HG02610 (cell line): Measurements from ENCODE around the gene DOCK9.

Source experiments
- ATAC-seq: cut with Tn5 transposase; IDR thresholded peaks from one replicate; pipeline ENCODE4 v1.9.1; 2021; ENCODE audit warnings: mild to moderate bottlenecking, moderate library complexity; ENCODE audit not compliant: unreplicated experiment

The DOCK9 gene

DNA sequence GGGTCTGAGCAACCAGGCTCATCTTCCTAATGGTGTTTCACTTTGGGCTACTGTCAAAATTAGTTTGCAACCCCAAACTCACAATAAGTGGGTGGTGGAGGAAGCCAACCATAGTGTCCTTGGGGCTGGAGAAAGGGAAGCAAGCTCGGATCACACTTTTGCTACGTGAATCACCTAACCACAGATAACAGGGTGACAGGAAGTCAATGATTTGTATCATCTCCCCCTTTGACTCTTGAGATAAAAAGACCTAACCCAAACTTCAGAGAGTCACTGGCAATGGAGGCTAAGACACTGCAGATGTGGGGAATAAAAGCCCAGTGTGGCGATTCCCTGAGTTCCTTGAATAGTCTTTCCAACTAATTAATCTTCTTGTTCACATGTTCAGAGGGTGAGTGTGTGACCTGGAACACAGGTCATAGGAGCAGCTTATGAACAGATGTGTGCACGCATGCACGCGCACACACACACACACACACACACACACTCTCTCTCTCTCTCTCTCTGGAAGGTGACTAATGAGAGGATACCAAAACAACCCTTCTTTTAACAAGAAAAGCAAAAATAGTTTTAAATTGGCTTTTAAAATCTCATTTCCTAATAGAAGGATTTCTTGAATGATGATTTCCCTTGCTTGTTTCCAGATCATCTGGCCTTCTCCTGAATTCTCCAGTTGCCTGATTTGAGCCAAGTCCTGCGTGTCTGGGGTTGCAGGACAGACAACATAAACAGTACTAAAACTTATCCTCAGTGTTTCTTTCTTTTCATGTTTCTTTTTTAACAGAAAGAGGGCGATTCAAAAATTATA, 21.2 kb upstream of the DOCK9 start:
- ATAC-seq: peak; percentile 62

DNA sequence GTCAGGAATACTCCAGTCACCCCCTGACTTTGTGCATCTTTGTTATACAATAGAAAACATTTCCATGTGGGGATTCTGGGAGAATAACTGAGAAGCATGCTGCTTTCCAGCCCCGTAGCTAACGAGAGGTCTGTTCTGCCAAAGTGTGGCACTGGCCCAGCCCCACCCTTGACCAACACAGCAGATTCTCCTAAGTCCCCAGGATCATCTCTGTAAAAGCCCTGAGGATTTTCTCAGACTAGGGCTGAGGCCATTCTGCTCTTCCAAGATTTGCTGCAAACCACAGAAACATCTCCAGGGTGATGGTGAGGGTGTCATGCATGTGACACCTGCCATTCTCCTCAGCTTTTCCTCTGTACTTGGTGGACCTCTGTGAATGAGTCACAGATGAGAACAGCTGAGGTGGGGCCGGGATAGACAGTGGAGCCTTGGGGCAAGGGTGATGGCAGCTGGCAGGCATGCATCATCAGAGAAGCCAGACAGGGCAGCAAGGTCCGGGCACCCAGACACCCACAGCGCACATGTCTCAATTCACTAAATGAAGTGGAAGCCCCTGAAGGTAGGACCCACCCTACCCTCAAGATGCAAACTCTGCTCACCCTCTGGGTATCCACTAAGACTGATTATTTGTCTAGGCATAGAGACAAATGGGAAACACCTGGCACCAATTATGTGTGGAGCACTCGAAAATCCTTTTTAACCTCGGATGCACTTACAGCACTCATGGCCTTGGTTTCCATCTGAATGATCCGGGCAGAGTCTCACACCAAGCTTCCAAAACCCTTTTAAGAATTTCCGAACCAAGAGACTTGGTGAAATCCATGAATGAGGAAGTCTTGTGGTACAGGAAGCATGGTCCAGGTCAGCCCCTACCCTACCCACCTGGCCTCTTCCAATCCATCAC, 20.1 kb upstream of the DOCK9 start:
- ATAC-seq: peak; percentile 2

DNA sequence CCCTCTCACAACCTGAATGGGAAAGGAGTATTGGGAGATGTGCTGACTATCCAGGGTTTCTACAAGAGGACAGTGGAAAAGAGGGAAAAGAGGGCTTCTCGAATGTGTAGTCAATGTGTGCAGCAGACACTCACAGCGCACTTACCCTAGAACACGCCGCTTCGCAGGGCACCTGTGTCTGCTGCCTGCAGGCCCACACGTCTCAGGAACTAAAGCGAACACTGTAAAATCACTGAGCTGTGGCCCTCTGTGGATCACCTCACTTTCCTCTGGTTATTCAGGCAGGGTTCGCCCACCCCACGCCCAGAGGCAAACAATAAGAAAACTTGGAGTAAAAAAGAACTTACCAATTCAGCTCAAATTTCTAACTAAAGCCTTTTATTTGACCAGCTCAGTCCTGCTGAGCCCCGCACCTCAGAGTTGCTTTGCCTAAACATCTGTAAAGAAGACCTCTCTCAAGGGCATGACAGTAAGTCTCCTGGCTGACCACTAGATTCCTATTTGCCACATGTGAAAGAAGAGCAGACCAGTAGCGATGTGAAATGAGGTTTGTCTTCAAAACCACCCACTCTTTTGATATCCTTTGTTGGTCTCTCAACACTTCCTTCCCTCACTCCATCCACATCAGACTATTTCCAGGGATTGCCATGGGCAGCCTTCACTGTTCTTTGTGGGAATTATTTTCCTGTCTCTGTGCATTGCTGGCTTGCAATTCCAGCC, 19.3 kb upstream of the DOCK9 start:
- ATAC-seq: no peak

DNA sequence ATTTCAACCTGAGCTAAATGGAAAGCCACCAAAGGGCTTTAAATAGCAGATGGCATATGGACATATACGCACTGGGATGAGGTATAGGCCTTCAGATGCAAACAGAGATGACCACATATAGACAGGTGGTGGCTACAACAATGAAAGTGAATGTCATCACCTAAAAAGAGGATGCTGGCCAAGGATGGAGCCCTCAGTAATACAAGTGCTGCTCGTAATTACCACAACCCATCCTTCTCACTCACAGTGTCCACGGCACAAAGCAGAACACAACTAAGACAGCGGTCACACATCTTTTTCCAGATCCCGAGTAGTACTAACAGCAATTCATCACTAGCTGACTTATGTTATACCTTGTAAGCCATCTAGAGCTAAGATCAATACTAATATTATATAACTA, 18.2 kb upstream of the DOCK9 start:
- no peak for ATAC-seq

DNA sequence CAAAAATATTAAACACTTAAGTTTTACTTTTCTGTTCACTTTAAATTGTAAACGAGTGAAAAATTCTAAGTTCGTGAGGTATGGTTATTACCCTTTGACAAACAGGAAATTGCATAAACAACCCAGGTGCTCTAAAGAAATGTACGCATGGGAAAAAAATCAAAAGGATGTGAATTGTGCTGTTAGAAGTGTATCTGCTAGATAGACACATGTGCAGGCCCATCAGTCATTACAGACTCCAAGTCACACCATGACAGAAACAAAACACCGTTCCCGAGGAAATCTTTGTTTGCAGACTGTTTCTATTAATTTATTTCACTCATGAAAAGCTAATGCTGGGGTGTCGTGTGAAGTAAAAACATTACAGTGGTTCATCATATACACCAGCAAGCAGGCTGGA, 17.0 kb upstream of the DOCK9 start:
- ATAC-seq: no peak

DNA sequence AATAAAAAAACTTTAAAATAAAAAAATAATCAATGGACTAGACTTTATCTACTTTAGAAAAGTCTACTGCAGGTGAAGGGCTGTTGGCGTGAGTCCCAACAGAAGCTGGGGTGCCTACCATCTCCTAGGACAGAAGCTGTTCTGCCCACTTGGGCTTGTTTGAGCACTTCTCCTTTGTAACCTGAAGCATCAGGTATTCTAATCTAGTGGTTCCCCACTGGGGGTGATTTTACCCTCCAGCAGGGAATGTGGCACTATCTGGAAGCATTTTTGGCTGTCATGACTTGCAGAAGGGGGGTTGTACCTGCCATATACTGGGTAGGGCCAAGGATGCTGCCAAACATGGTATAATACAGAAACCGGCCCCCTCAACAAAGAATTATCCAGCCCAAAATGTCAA, 16.2 kb upstream of the DOCK9 start:
- no peak for ATAC-seq

DNA sequence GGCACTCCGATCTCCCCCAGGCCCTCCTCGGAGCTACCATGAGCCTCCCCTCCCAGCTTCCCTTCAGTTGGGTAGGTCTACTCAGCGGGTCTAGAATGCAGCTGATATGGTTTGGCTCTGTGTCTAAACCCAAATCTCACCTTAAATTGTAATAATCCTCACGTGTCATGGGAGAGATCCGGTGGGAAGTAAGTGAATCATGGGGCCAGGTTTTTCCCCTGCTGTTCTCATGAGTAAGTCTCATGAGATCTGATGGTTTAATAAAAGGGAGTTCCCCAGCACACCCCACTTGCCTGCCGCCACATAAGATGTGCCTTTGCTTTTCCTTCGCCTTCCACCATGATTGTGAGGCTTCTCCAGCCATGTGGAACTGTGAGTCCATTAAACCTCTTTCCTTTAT, 14.5 kb upstream of the DOCK9 start:
- ATAC-seq: no peak

DNA sequence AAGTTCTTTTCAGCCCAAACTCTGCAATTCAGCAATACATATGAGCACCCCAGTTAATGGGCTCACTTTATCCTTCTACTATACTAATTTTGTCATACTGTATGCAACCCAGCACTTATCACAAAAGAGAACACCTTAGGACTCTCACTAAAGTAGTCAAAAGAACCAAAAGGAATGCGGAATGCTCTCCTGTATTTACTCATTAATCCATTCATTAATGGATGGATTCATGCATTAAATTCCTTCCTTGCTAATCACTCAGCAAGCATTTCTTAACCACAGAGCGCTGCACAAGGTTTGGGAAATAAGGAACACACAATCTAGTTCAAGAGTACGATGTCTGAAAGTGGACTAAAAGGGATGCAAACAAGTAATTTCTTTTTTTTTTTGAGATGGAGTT, 12.8 kb upstream of the DOCK9 start:
- ATAC-seq: no peak

DNA sequence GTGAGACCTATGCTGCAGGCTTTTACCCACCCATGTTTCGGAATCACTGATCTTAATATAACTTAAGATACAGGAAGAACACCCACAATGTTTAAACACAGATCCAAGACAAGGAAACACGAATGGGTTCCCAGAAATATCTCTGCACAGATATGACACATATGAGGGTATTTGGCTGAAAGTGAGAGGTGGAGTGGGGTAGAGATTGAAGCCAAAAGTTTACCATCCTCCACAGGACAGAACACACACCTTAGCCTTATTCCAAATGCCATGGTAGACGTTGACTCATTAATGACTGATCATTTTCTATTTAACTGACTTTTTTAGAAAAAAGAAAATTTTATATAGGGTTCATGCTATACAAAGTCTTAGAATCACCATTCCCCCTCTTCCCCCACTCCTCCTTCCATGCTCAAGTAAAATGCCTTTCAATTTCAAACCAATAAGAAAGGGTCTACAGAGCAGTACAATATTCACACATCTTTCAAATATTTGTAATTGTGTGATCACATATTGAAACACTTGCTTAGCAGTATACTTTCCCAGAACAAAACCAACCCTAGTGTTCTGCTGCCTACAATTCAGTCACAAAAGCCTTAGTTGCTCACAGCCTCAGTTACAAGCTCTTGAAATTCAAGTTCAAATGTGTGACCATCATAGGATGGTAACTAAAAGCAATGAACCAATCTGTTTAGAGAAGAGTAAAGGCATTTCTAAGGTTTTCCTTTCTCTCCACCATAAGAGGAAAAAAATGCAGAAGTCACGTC, 11.8 kb upstream of the DOCK9 start:
- ATAC-seq: no peak

DNA sequence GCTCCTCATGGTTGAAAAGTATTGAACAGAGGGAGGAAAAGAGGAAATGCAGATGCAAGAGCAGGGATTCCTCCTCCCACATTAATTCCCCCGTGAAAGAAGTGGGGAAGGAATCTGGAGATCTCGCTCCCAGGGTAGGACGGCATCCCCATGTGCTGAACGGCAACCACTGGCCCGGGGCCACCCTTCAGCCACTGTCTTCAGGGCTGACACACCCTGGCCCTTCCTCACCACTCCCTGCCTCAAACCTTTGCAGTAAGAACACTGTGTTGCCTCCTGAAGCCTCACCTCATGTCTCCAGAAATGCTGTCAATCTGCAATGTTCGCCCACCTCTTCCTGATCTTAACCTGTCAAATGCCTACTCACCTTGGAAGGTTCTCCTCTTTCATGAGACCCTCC, 10.9 kb upstream of the DOCK9 start:
- ATAC-seq: no peak

DNA sequence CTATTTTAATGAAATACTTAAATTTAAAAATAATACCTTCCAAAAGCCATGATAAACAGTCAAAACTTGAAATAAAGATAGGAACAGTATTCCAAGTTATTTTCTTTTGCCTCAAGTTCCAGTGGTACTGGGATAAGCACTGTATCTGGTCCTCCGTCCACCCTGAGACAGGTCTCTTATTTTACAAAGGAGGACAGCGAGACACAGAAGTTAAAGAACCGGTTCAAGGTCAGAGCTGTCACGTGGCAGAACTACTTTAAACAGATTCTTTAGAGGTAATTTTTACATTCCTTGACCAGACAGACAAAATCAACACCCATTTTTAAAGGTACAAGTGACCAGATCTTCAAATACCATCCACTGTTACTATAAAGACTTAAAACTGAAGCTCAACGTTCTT, 10.4 kb upstream of the DOCK9 start:
- ATAC-seq: no peak

DNA sequence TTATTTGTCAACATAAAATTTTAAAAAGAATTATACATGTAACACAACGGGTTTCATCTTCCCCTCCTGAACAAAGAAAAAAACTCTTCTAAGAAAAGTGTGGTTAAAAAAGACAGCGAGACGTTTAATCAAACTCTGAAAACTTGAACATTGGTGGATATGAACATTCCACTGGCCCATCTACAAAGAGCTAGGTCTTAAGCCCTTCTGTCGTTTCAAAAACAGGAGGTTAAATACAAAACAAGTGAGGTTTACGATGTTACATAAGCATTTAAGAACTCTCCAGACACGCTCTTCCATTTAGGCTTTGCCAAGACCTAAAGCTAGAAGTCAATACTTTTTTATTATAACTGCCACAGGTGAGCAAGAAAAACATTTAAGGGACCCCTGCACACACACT, 9.4 kb upstream of the DOCK9 start:
- ATAC-seq: no peak

DNA sequence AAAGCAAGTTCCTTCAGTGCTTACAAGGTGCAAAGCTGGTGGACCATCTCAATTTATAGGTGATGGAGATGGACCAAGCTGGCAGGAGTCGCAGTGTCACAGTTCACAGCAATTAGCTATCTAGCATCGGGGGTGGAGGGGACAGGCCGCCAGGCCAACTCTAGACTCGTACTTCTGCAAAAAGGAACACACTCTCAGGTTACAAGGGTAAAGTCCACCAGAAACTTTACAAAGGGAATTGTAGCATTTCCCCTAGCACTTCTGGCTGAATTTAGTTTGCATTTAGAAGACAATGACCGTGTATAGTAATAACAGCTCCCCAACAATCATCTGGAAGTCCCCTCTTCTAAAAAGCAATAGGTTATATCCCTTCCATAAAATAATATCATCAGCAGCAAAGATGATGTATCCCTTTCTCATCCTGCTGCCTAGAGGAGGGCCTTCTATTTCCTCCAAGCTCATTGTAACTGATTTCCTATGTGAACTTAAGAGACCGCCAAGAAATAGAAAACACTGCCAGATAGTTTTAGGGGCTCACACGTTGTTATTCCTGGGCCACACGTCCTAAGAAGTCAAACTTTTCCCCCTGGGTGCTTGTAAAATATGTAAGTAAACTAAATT, 8.5 kb upstream of the DOCK9 start:
- peak; percentile 43 for ATAC-seq

DNA sequence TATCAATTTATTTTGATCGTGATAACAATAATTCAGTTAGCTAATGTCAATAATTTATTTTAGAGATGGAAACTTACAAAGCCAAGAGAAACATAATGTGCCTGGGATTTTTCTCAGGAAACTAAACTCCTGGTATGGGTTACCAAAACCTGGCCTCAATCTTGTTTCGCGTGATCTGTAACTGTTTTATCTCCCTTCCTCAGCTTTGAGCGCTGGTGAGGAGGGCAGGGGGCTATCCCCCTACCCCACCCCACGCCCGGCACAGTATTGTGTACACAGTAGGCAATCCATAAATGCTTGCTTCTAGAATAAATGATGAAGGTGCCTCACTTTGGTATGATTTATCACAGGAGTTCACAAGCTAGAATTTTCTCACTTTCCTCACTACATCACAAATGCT, 7.7 kb upstream of the DOCK9 start:
- ATAC-seq: no peak

DNA sequence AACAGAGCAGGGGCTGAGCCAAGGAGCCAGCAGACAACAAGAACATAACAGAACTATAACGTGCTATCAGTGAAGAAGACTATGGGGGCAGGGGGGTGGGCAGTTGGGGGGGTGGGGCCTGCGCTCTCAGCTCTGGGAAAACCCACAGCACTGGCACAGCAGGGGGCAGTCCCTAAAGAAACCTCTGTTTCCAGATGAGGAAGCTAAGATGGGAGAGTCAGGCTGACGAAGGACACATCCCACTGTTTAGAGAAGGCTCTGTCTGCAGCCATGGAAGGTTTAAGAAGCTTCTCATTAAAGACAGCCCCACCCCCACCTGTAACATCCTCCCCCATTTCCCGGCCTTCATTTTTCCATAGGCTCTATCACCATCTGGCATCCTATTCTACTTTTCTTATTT, 7.1 kb upstream of the DOCK9 start:
- ATAC-seq: no peak

DNA sequence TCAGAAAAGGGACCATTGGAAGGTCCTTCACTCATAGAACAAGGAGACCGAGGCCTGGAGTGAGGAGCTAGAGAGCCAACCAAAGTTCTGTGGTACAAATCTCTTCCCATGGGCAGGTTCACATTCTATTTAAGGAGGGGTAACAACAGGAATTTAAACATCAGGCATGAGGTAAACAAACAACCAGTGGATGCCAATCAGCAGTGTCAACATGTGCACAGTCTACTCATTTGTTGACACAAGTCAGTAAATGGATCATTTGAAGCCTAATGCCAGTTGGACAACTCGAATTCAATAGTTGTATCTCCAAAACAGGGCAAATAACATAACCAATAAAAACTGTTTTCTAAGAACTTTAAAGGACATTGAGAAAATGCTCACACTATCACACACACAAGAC, 6.3 kb upstream of the DOCK9 start:
- ATAC-seq: no peak

DNA sequence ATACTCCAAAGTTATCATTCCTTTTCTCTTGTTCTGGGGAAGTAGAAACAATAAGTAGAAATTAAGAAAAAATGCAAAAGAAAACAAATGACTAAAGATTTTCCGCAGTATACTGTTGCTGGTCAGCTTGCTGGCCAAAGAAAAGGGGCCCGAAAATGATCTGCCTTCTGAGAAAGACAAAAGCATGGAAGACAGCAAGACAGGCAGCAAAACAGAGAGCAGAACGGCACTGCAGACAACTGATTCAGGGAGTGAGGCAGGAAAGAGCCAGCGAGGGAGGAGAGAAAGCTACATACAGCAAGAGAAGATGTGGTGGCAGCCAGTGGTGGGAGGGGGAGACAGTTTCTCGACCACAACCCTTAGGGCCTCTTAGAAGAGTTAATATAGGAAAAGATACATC, 5.3 kb upstream of the DOCK9 start:
- no peak for ATAC-seq

DNA sequence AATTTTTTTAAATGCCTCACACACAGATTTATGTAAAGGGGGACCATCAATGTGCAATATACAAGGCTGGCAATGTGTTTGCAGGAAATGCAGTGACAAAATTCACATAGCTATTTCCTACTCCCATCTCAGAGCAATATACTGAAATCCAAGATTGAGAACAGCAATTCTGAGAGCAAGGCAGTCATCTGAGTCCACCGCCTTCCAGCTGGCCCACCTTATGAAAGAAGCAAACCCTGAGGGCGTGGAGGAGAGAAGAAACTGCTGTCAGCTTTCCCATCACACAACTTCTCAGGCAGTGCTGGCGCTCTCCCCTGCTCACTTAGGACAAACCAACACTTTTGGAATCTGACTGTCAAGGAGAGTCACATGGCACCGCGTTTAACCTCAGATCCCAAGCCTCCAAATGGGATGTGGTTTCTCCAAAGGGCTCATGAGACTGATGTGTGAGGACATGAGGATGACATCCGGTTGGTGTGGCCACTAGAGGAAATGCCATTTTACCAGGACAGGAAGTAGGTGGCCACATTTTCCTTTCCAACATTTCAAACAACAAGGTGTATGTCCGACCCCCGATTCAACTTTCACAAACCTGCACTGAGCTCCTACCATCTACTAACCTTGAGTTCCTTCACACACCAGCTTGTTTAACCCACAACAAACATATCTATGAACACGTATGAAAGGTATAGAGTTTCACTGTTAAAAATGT, 3.7 kb upstream of the DOCK9 start:
- ATAC-seq: no peak

DNA sequence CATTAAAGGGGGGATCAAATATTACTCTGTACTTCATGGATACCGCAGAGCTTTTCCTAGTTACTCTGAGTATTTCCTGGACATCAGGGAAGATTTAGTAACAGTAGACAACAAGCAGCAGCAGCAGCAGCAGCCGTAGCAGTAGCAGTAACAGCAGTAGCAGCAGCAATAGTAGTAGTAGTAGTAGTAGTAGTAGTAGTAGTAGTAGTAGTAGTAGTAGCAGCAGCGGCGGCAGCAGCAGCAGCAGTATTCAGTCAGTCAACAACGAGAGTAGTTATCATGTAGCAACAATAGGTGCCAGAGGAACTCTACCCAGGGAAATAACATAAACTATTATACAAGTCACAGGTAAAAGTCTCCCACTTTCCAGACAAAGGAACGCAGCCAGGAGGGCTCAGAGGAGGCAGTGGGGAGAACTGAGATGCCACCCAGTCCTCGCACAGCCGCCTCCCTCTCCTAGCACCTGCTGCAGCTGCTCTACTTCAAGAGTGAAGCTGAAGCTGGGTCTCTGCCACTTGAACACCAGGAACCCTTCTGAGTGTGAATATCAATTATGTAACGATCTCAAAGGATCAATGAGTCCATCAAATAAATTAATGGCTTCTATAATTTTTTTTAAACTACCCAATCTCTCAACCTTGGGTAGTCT, 1.3 kb upstream of the DOCK9 start:
- ATAC-seq: no peak
